ENCODE measurements around the gene SDK1.

Gene SDK1

DNA sequence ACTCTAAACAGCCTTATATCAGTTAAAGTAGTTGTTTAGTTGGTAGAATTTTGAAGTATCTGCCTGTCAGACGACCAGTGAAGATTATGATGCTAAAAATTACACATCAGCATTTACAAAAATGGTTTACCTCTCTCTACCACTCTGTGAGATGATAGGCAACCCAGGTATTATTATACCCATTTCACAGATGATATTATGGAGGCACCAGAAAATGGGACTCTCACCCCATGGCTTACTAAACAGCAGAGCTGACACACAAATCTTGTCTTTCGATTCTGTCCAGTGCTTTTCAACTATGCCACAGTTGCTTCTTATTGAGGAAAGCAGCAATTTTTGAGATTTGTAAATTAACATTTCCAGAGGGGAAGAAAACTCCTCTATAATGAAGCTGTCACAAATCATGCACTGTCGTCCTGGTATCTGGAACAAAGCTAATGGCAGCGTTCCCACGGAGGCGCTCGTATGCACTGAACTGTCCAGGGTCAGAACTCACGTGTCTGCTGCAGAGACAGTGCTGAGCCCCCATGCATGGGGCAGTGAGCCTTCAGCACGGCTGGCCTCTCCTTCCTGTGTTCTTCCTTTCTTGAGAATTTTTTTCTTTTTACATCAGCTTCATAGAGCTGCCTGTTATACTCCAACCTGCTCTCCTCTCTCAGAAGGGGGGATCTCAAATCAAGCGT lies 381.1 kb downstream of the SDK1 start:
- no peak for TF ChIP-seq CTCF (IDR thresholded peaks at IDR 0.05)
- Histone ChIP-seq H3K27ac (no peak overlapping the region), H3K4me3 (no peak overlapping the region)
- DNase-seq (ENCODE audit: low spot score): no peak

- no peak overlapping the region for H3K4me3 ChIP-seq
- H3K27ac ChIP-seq: no peak overlapping the region
- no peak for TF ChIP-seq CTCF (IDR thresholded peaks at IDR 0.05)
- DNase-seq (ENCODE audit: low spot score): no peak
Measured at GRCh38 chr7:3683546-3684539, 382.8 kb downstream of the SDK1 start.

- DNase-seq (ENCODE audit: low spot score): no peak
- no peak overlapping the region for H3K27ac ChIP-seq
- no peak for TF ChIP-seq CTCF (IDR thresholded peaks at IDR 0.05)
Measured at GRCh38 chr7:3688071-3688470, 387.0 kb downstream of the SDK1 start.

DNA sequence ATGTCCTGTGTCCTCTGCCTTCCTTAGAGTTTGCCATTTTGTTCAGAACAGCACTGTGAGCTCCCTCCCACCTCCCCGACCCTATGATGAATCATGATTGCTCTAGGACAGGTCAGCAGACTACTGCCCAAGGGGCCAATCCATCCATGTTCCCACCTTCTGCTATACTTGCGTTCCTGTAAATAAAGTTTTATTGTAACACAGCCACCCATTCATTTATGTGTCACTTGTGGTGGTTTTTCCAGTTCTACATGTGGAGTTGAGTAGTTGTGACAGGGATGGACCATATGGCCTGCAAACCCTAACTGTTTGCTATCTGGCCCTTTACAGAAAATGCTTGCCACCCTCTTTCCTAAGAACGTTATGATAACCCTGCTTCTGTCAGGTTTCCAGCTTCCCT lies 387.8 kb downstream of the SDK1 start:
- DNase-seq (ENCODE audit: low spot score): no peak
- Histone ChIP-seq H3K27ac (no peak overlapping the region), H3K4me3 (no peak overlapping the region)
- TF ChIP-seq CTCF (IDR thresholded peaks at IDR 0.05): no peak

More at GRCh38 chr7:3688071-3688470, 387.0 kb downstream of the SDK1 start:
- no peak overlapping the region for H3K4me3 ChIP-seq

GRCh38 chr7:3691478-3692158 lies 390.6 kb downstream of the SDK1 start:
- no peak for TF ChIP-seq CTCF (IDR thresholded peaks at IDR 0.05)
- H3K4me3 ChIP-seq: no peak overlapping the region
- no peak overlapping the region for H3K27ac ChIP-seq
- no peak for DNase-seq (ENCODE audit: low spot score)

DNA sequence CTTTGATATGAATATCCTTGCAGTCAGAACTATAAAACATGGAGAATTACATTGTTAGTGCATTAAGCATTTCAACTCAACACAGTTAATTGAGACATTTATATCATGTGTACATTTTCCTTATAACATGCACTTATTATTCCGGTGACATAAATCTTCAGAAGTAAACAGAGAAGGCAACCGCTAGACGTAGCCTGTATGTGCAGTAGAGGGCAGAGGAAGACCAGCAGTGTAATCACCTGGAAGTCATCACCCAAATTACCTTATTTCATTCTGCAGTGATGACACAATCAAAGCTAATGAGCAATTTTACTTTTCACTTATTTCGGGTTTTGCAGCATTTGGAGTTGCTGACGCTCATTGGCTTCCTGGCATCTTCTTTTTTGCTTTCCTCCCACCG lies 394.6 kb downstream of the SDK1 start:
- Histone ChIP-seq H3K27ac (no peak overlapping the region), H3K4me3 (no peak overlapping the region)
- no peak for DNase-seq (ENCODE audit: low spot score)
- no peak for TF ChIP-seq CTCF (IDR thresholded peaks at IDR 0.05)
